NCI-H345 treated with DMSO at 0.1 percent for 48 hours (cell line): ENCODE results near the gene EPB41L4A.
A peak's percentile ranks its signal among the peaks of the same experiment; 100 is the strongest.

Source experiments
- DNase-seq: peaks from one replicate; lab custom pipeline; 2025; ENCODE audit not compliant: unreplicated experiment; lab: John Stamatoyannopoulos, UW

The EPB41L4A gene

GRCh38 chr5:112356178-112356956, 62.7 kb downstream of the EPB41L4A start:
- no peak for DNase-seq

DNA sequence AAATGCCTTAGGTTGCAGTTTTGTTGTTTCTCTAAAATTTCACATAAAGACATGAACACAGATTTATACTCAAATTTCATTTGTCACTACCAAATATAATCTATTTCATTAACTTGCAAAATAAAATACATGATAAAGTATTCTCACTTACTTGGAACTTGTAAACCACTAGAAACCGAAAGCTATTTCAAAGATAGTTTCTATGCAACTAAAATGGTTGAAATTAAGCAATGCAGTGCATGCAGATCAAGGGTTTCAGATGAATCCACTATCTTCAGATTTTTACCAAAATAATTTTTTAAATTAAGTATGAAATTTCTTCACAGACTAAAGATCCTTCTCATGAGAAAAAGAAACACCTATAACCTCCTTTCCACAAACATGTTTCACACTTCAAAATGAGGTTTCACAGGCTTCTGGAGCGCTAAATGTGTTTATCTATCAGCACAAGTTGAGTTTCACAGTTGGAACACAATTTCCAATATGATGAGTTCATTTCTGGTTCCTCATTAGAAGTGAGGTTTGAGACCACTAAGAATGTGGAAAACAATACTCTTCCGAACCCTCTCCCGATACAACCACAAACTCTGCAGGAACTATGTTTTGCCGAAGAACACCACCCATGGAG, 63.9 kb downstream of the EPB41L4A start:
- DNase-seq = no peak

- DNase-seq = no peak
Observed at GRCh38 chr5:112353678-112354077, 65.4 kb downstream of the EPB41L4A start.

GRCh38 chr5:112351225-112351624, 67.9 kb downstream of the EPB41L4A start:
- no peak for DNase-seq

- no peak for DNase-seq
Observed at GRCh38 chr5:112350626-112351025, 68.5 kb downstream of the EPB41L4A start.

- DNase-seq = no peak
Observed at GRCh38 chr5:112349371-112349770, 69.7 kb downstream of the EPB41L4A start.

DNA sequence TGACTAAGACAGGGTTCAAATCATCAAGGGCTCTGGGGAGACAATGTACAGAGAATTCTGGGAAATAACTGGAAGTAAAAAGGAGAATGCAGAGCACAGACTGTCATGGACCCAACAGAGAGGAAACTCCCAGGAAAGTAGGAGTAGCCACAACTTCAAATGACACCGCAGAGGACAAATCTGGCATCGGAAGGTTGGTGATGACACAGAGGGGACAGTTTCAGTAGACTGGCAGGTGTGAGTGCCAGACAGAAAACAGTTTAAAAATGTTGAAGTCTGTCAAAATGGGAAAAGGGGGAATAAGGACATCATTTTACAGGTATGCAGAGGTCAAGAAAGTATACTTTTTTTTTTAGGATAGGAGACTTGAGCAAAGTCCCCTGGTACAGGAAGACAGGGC, 70.2 kb downstream of the EPB41L4A start:
- no peak for DNase-seq

DNA sequence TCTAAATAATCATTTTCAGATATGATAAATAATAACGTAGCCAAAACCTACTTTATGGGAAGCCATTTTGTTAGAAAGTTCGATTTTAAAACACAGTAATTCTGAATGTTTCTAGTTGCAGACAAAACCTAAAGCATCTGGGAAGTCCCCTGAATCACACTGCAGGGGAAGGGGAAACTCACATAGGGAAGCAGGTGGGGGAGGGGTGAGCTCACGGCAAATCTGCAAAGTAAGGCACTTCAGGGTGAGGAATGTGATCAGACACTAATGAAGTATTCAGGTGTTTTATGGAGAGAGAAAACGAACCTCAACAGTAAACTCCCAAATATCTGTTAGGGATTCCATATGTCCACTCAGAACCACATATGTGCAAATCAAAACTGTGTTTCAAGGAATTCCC, 70.7 kb downstream of the EPB41L4A start:
- DNase-seq = no peak

DNA sequence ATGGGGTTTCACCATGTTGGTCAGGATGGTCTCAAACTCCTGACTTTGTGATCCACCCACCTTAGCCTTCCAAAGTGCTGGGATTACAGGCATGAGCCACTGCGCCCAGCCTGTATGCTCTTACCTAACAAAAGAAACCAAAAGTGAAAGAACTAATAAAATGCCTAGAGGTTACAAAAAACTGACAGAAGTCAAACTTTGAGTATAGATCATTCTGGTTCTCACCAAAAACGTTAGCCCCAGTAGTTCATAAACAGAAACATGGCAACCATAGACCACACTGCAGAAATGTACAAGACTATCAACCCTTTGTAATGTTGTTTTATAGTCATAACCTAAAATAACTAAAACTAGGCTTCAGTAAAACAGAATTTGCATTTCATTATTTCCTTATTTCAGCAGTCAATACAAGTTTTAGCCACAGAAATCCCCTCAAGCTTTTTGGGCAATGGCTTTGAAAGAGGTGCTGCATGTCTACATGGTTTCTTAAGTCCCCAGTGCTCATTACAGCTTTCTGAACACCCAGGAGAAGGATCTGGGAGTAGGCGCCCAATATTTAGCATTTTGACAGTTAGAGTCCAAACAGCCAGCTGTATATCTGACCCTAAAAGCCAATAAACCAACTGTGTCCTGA, 72.5 kb downstream of the EPB41L4A start:
- DNase-seq = no peak

- DNase-seq = no peak
Observed at GRCh38 chr5:112344540-112344939, 74.5 kb downstream of the EPB41L4A start.

DNA sequence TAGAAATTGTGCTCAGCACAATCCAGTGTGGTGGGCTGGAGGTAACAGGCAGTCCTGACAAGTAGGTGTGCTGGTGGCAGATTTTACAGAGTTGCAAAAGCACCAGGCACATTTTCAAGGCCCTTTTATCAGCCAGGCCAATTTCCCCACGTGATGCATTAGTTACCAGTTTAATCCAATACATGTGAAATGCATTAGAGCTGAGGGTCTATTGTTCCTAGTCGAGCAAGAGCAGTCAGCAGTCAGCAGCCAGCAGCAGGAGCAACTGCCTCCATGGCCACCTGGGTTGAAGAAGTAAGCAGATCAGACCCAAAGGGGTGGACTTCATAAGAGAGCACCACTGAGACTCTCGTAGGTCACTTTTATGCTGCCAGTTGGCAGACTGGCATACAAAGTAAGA, 76.7 kb downstream of the EPB41L4A start:
- no peak for DNase-seq

- no peak for DNase-seq
Observed at GRCh38 chr5:112339761-112340160, 79.3 kb downstream of the EPB41L4A start.

- DNase-seq = peak; percentile 16
Observed at GRCh38 chr5:112338681-112339337, 80.3 kb downstream of the EPB41L4A start.

GRCh38 chr5:112333331-112333781, 85.7 kb downstream of the EPB41L4A start:
- DNase-seq = no peak

DNA sequence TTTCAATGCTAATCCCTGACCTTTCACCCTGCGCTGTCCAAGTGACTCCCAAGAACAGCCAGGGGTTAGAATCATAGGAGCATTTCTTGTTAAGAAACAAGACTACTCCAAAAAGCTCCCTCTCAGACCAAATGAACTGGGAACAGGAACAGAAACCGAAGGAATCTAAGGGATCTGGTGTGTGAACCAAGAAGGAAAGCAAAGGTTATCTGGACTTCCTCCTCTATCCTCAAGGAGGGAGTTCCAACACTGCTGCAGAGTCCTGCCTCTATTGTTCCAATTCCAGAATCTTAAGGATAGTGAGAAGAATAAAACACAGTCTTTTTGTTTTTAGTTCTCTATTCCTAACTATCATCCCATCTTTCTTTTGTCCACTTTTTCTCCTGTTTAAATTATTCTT, 87.2 kb downstream of the EPB41L4A start:
- DNase-seq = no peak

DNA sequence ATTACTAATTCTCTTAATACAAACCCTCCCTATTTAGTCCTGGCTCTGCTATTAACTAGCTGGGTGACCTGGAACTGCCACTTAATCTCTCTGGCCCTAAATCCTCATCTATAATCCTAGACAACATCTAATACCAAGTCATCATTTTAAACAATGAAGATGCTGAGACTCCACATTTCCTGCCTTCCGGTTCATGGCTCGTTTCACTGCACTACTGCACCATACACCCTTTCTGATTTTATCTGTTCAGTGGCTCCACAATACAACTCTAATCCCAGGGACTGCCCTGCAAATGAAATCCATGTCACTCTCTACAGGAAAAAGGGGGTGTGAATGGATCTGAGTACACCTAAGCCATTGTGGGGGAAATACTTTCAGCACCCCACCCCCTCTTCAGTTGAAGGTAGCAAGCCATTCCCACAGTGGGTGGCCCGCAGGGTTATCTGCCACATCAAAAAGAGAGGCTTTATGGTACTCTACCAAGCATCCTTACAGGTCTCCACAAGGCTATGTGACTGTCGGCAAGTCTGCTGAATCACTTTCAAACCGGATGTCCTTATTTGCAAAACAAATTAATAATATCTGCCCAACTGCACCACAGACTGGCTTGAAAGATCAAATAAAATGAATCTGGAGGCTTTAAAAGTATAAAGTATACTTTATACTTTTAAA, 89.5 kb downstream of the EPB41L4A start:
- DNase-seq = no peak

GRCh38 chr5:112323166-112323565, 95.9 kb downstream of the EPB41L4A start:
- DNase-seq = no peak

DNA sequence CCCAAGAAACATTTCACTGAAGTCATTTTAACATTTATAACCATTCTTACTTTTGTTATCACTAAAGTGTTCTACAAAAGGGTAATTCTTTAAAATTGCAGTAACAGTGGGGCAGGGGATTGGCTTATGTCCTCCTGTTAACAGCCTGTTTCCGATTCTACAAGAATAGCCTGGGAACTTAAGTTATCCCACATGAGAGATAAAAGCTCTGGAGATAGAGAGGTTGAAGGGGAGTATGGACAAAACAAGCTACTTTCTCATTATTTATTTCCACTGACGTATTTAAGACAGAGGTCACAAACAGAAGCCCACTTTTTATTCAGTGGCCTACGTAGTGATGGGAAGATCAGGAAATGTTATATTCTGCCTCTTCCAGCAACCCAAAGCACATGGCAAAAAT, 98.7 kb downstream of the EPB41L4A start:
- no peak for DNase-seq

GRCh38 chr5:112318346-112318745, 100.7 kb downstream of the EPB41L4A start:
- no peak for DNase-seq

GRCh38 chr5:112317866-112318265, 101.2 kb downstream of the EPB41L4A start:
- DNase-seq = no peak

DNA sequence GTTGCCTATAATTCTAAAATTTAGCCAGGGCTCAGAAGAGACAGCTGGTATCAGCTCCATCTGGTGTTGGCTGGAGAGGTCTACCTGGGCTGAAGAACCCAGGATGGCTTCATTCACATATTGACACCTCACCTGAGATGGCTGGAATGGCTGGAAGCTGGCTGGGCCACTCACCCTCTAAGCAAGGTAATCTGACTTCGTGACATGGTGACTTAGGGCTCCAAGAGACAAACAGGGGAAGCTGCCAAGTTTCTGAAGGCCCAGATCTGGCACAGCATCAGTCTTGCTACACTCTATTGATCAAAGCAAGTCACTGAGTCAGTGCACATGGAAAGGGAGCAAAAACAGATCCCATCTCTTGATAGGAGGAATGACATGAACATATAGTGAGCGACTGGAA, 102.3 kb downstream of the EPB41L4A start:
- DNase-seq = no peak
